Right renal cortex interstitium (tissue), 3 donors: ENCODE measurements around the gene UGP2. TPM values are rescaled to one million over a fixed set of nuclear protein-coding genes. Genes with fewer than 3 reads are reported as not detected.

Experiments used
- DNase-seq, 3 donors: peaks; one replicate each; pipeline ENCODE4 v3.0.0-alpha.2; 2013; ENCODE audit warnings: low read depth in 3 of 3, low spot score in 2 of 3
- polyA plus RNA-seq, 3 donors: library from polyadenylated mRNA; unstranded; fragments of 120-200 nt; gene quantifications; one replicate each; pipeline ENCODE4 v1.2.1, GENCODE V29; 2013; ENCODE audit not compliant: insufficient read length in 3 of 3

Gene UGP2
- polyA plus RNA-seq, 3 donors: 129 to 133 (median 132) TPM

GRCh38 chr2:63861220-63861822, 19.6 kb downstream of the UGP2 start:
- no peak for DNase-seq

- no peak for DNase-seq
Measured at GRCh38 chr2:63862806-63863205, 21.1 kb downstream of the UGP2 start.

GRCh38 chr2:63863707-63864106, 22.0 kb downstream of the UGP2 start:
- DNase-seq: no peak

- no peak for DNase-seq
Measured at GRCh38 chr2:63865159-63865799, 23.6 kb downstream of the UGP2 start.

- DNase-seq: no peak
Measured at GRCh38 chr2:63866009-63866709, 24.5 kb downstream of the UGP2 start.

- no peak for DNase-seq
Measured at GRCh38 chr2:63870679-63871078, 29.0 kb downstream of the UGP2 start.

GRCh38 chr2:63871864-63872263, 30.2 kb downstream of the UGP2 start:
- DNase-seq: no peak

- DNase-seq: no peak
Measured at GRCh38 chr2:63872571-63873328, 31.1 kb downstream of the UGP2 start.

GRCh38 chr2:63874204-63875130, 32.8 kb downstream of the UGP2 start:
- no peak for DNase-seq

- no peak for DNase-seq
Measured at GRCh38 chr2:63875131-63875527, 33.4 kb downstream of the UGP2 start.

GRCh38 chr2:63875559-63876245, 34.0 kb downstream of the UGP2 start:
- DNase-seq: no peak

- DNase-seq: no peak
Measured at GRCh38 chr2:63876311-63876710, 34.6 kb downstream of the UGP2 start.

GRCh38 chr2:63878486-63878885, 36.8 kb downstream of the UGP2 start:
- DNase-seq: no peak

- no peak for DNase-seq
Measured at GRCh38 chr2:63879876-63880433, 38.3 kb downstream of the UGP2 start.

- no peak for DNase-seq
Measured at GRCh38 chr2:63880625-63881024, 38.9 kb downstream of the UGP2 start.

GRCh38 chr2:63881205-63881604, 39.5 kb downstream of the UGP2 start:
- DNase-seq: no peak

- DNase-seq: no peak
Measured at GRCh38 chr2:63882395-63883105, 40.9 kb downstream of the UGP2 start.

GRCh38 chr2:63886445-63886844, 44.7 kb downstream of the UGP2 start:
- DNase-seq: no peak

GRCh38 chr2:63888053-63888452, 46.4 kb downstream of the UGP2 start:
- DNase-seq: no peak
